ENCODE results near the gene AQP12B.

DNA sequence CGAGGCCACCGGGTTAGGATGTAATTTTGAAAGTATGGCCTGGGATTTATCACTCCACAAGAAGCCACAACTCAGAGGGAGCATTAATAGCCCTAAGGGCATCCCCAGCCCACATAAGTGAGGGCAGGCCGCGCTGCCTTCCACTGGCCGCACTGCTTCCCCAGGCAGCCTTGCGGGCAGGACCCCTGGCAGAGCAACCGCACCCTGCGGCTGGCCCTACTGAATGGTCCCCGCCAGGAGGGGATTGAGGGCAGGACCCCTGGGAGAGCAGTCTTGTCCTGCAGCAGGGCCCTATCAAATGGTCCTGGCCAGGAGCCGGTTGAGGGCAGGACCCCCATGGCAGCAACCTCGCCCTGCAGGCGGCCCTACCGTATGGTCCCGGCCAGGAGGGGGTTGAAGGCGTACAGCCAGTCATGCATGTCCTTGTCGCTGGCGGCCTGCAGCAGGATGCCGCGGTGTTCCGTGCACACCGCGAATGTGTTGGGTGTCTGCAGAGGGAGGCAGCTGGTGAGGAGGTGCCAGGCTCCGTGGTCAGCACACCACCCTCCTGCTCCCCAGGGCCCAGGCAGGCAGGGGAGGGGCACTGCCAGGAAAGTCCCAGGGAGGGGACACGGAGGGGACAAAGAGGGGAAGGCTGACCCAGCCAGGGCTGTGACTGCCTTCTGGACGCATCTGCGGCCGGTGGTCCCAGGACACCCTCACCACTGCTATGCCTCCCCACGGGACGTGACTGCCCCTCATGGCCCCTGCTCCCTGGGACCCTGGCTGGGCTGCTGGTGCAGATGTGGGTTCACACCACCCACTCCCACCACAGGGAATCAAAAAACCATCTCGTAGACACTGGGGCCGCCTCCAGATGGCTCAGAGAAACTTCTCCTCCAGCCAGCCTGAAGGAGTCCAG lies 35.2 kb upstream of the AQP12B start:
- TF ChIP-seq, protein P1, sequence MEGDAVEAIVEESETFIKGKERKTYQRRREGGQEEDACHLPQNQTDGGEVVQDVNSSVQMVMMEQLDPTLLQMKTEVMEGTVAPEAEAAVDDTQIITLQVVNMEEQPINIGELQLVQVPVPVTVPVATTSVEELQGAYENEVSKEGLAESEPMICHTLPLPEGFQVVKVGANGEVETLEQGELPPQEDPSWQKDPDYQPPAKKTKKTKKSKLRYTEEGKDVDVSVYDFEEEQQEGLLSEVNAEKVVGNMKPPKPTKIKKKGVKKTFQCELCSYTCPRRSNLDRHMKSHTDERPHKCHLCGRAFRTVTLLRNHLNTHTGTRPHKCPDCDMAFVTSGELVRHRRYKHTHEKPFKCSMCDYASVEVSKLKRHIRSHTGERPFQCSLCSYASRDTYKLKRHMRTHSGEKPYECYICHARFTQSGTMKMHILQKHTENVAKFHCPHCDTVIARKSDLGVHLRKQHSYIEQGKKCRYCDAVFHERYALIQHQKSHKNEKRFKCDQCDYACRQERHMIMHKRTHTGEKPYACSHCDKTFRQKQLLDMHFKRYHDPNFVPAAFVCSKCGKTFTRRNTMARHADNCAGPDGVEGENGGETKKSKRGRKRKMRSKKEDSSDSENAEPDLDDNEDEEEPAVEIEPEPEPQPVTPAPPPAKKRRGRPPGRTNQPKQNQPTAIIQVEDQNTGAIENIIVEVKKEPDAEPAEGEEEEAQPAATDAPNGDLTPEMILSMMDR (IDR thresholded peaks at IDR 0.05; ENCODE audit: low read depth, low read length), result no peak
- TF ChIP-seq EZH2phosphoT487 (IDR thresholded peaks at IDR 0.05; ENCODE audit: low read depth), result no peak

All from OCI-LY3 (cell line).